Measurements from ENCODE around the gene MBD2.

MBD2 gene

GRCh38 chr18:54224379-54225014, at the start of gene MBD2:
TSS of gene MBD2 (minus strand) at chr18:54224669. CDS start at chr18:54224559, 110 bp downstream.
- Mint-ChIP-seq H3K4me3 (peak within 1 kb of the TSS; percentile 97 to 100 (median 98)), H3K9me3 (no peaks in the 10 kb centered on the region), H3K4me1 (peaks cover 32% of the 10 kb centered on the region)

GRCh38 chr18:54269893-54270844, 45.7 kb upstream of the MBD2 start:
- Mint-ChIP-seq H3K27ac (peak overlapping the region; percentile 95 to 98 (median 96)), H3K9me3 (no peaks in the 10 kb centered on the region), H3K4me3 (peak overlapping the region; percentile 92 to 93 (median 93)), H3K27me3 (ENCODE audit: low read depth) (no peaks in the 10 kb centered on the region), H3K36me3 (ENCODE audit: low read depth) (peaks cover 10% of the 10 kb centered on the region), H3K4me1 (peaks cover 16% of the 10 kb centered on the region)
- peak; percentile 33 to 63 (median 48) for TF ChIP-seq CTCF (IDR thresholded peaks at IDR 0.05; ENCODE audit: unreplicated experiment in 3 of 3)

More at GRCh38 chr18:54224379-54225014, at the start of gene MBD2:
- Mint-ChIP-seq H3K36me3 (ENCODE audit: low read depth) (no peaks in the 10 kb centered on the region), H3K27me3 (ENCODE audit: low read depth) (no peaks in the 10 kb centered on the region), H3K27ac (peak within 1 kb of the TSS; percentile 93 to 99 (median 97))
- peak in 1 of 3 experiments; percentile 12 for TF ChIP-seq CTCF (IDR thresholded peaks at IDR 0.05; ENCODE audit: unreplicated experiment in 3 of 3)

- no peaks in the 10 kb centered on the region for H3K27me3 Mint-ChIP-seq (ENCODE audit: low read depth)
- no peaks in the 10 kb centered on the region for H3K36me3 Mint-ChIP-seq (ENCODE audit: low read depth)
- peaks cover 16% of the 10 kb centered on the region for H3K4me1 Mint-ChIP-seq
- no peak for TF ChIP-seq CTCF (IDR thresholded peaks at IDR 0.05; ENCODE audit: unreplicated experiment in 3 of 3)
- no peaks in the 10 kb centered on the region for H3K9me3 Mint-ChIP-seq
- peak overlapping the region; percentile 95 to 98 (median 96) for H3K27ac Mint-ChIP-seq
- H3K4me3 Mint-ChIP-seq, result peak overlapping the region; percentile 92 to 93 (median 93)
Observed at GRCh38 chr18:54268751-54269150, 44.3 kb upstream of the MBD2 start.

GRCh38 chr18:54267701-54268100, 43.2 kb upstream of the MBD2 start:
- Mint-ChIP-seq H3K4me1 (peaks cover 16% of the 10 kb centered on the region), H3K9me3 (no peaks in the 10 kb centered on the region), H3K27ac (no peak overlapping the region), H3K4me3 (peak overlapping the region in 1 of 3 experiments; percentile 67), H3K27me3 (ENCODE audit: low read depth) (no peaks in the 10 kb centered on the region), H3K36me3 (ENCODE audit: low read depth) (no peaks in the 10 kb centered on the region)
- no peak for TF ChIP-seq CTCF (IDR thresholded peaks at IDR 0.05; ENCODE audit: unreplicated experiment in 3 of 3)

GRCh38 chr18:54263904-54264336, 39.5 kb upstream of the MBD2 start:
- Mint-ChIP-seq H3K36me3 (ENCODE audit: low read depth) (no peaks in the 10 kb centered on the region), H3K27ac (peak overlapping the region in 1 of 3 experiments; percentile 2), H3K4me3 (no peak overlapping the region), H3K4me1 (no peaks in the 10 kb centered on the region), H3K9me3 (no peaks in the 10 kb centered on the region), H3K27me3 (ENCODE audit: low read depth) (no peaks in the 10 kb centered on the region)
- TF ChIP-seq CTCF (IDR thresholded peaks at IDR 0.05; ENCODE audit: unreplicated experiment in 3 of 3), result no peak
